H1 (cell line): ENCODE measurements around the gene EEF1A2. TPM values are rescaled to one million over a fixed set of nuclear protein-coding genes. Genes with fewer than 3 reads are reported as not detected.

Experiments
- CREB1 ChIP-seq: IDR thresholded peaks from 2 replicates; pipeline ENCODE4 v1.6.1; 2012; ENCODE audit warnings: inconsistent platforms
- EP300 ChIP-seq, 2 experiments: IDR thresholded peaks; 1 replicate in 1 of 2; 2 replicates in 1 of 2; pipeline ENCODE4 v1.6.1; 2011 to 2012; ENCODE audit warnings: low read depth in 2 of 2, low read length in 2 of 2, mild to moderate bottlenecking in 2 of 2, borderline replicate concordance in 1 of 2, inconsistent platforms in 1 of 2, moderate library complexity in 1 of 2
- GABPA ChIP-seq: IDR thresholded peaks from 2 replicates; pipeline ENCODE4 v1.6.1; 2011; ENCODE audit warnings: mild to moderate bottlenecking, low read length, moderate library complexity, borderline replicate concordance; ENCODE audit not compliant: insufficient read depth
- RBBP5 ChIP-seq: IDR thresholded peaks from 2 replicates; pipeline ENCODE4 v1.7.1; 2012; ENCODE audit warnings: low read depth, mild to moderate bottlenecking, inconsistent platforms, low read length, moderate library complexity, borderline replicate concordance
- RFX5 ChIP-seq: IDR thresholded peaks from 2 replicates; pipeline ENCODE4 v1.6.1; 2011; ENCODE audit warnings: low read depth, low read length, improper control_type of control experiment, borderline replicate concordance
- SP2 ChIP-seq: IDR thresholded peaks from 2 replicates; pipeline ENCODE4 v1.6.1; 2012; ENCODE audit warnings: mild to moderate bottlenecking, low read length, inconsistent platforms
- SP4 ChIP-seq: IDR thresholded peaks from 2 replicates; pipeline ENCODE4 v1.6.1; 2012; ENCODE audit warnings: low read length, inconsistent platforms
- TAF1 ChIP-seq: IDR thresholded peaks from 2 replicates; pipeline ENCODE4 v1.6.1; 2011; ENCODE audit warnings: mild to moderate bottlenecking, low read depth, low read length
- polyA plus RNA-seq, 7 experiments: library from polyadenylated mRNA; depleted of rRNA in 3 of 7; stranded (reverse) in 5 of 7; unstranded in 2 of 7; fragments of >200 nt in 5 of 7; fragments of 200-250 nt in 2 of 7; gene quantifications; 1 replicate in 5 of 7; 2 replicates in 1 of 7; 4 replicates in 1 of 7; pipeline versions ENCODE4 v1.2.1 to v1.2.3, GENCODE V29; 2011 to 2013; ENCODE audit warnings: missing spikeins in 2 of 7, mixed read lengths in 2 of 7
- total RNA-seq: library from RNA; stranded (reverse); fragmentation: NEBNext Ultra II Directional; extraction: Animal tissue kit (Norgen Biotek cat#: 25700); gene quantifications from 2 replicates; pipeline ENCODE4 v1.2.1, GENCODE V29; 2021
- TF ChIP-seq, protein P1 (sequence below): fragments of 300-600 bp; sonication (generic); IDR thresholded peaks from 2 replicates; pipeline ENCODE4 v1.7.1; 2012; ENCODE audit warnings: low read length, moderate library complexity, mild to moderate bottlenecking, inconsistent platforms; ENCODE audit not compliant: insufficient replicate concordance
- TF ChIP-seq, protein P2 (sequence below): IDR thresholded peaks from 2 replicates; pipeline ENCODE4 v1.6.1; 2011; ENCODE audit warnings: low read length, improper control_type of control experiment

The EEF1A2 gene
- total and polyA plus RNA-seq, 2 of the 8 experiments (the other 6 are each of a cell fraction or from before 2014, with no cell fraction given): 7.4 to 25.8 TPM

- TF ChIP-seq, protein P1, sequence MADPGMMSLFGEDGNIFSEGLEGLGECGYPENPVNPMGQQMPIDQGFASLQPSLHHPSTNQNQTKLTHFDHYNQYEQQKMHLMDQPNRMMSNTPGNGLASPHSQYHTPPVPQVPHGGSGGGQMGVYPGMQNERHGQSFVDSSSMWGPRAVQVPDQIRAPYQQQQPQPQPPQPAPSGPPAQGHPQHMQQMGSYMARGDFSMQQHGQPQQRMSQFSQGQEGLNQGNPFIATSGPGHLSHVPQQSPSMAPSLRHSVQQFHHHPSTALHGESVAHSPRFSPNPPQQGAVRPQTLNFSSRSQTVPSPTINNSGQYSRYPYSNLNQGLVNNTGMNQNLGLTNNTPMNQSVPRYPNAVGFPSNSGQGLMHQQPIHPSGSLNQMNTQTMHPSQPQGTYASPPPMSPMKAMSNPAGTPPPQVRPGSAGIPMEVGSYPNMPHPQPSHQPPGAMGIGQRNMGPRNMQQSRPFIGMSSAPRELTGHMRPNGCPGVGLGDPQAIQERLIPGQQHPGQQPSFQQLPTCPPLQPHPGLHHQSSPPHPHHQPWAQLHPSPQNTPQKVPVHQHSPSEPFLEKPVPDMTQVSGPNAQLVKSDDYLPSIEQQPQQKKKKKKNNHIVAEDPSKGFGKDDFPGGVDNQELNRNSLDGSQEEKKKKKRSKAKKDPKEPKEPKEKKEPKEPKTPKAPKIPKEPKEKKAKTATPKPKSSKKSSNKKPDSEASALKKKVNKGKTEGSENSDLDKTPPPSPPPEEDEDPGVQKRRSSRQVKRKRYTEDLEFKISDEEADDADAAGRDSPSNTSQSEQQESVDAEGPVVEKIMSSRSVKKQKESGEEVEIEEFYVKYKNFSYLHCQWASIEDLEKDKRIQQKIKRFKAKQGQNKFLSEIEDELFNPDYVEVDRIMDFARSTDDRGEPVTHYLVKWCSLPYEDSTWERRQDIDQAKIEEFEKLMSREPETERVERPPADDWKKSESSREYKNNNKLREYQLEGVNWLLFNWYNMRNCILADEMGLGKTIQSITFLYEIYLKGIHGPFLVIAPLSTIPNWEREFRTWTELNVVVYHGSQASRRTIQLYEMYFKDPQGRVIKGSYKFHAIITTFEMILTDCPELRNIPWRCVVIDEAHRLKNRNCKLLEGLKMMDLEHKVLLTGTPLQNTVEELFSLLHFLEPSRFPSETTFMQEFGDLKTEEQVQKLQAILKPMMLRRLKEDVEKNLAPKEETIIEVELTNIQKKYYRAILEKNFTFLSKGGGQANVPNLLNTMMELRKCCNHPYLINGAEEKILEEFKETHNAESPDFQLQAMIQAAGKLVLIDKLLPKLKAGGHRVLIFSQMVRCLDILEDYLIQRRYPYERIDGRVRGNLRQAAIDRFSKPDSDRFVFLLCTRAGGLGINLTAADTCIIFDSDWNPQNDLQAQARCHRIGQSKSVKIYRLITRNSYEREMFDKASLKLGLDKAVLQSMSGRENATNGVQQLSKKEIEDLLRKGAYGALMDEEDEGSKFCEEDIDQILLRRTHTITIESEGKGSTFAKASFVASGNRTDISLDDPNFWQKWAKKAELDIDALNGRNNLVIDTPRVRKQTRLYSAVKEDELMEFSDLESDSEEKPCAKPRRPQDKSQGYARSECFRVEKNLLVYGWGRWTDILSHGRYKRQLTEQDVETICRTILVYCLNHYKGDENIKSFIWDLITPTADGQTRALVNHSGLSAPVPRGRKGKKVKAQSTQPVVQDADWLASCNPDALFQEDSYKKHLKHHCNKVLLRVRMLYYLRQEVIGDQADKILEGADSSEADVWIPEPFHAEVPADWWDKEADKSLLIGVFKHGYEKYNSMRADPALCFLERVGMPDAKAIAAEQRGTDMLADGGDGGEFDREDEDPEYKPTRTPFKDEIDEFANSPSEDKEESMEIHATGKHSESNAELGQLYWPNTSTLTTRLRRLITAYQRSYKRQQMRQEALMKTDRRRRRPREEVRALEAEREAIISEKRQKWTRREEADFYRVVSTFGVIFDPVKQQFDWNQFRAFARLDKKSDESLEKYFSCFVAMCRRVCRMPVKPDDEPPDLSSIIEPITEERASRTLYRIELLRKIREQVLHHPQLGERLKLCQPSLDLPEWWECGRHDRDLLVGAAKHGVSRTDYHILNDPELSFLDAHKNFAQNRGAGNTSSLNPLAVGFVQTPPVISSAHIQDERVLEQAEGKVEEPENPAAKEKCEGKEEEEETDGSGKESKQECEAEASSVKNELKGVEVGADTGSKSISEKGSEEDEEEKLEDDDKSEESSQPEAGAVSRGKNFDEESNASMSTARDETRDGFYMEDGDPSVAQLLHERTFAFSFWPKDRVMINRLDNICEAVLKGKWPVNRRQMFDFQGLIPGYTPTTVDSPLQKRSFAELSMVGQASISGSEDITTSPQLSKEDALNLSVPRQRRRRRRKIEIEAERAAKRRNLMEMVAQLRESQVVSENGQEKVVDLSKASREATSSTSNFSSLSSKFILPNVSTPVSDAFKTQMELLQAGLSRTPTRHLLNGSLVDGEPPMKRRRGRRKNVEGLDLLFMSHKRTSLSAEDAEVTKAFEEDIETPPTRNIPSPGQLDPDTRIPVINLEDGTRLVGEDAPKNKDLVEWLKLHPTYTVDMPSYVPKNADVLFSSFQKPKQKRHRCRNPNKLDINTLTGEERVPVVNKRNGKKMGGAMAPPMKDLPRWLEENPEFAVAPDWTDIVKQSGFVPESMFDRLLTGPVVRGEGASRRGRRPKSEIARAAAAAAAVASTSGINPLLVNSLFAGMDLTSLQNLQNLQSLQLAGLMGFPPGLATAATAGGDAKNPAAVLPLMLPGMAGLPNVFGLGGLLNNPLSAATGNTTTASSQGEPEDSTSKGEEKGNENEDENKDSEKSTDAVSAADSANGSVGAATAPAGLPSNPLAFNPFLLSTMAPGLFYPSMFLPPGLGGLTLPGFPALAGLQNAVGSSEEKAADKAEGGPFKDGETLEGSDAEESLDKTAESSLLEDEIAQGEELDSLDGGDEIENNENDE: no peak
- TF ChIP-seq SP2 (no peak), GABPA (no peak), CREB1 (no peak), EP300 (IDR thresholded peaks at IDR 0.05; ENCODE audit: borderline replicate concordance in 1 of 2, low read depth in 2 of 2, low read length in 2 of 2) (no peak), SP4 (no peak), RBBP5 (no peak), RFX5 (no peak), TAF1 (no peak)
- TF ChIP-seq, protein P2, sequence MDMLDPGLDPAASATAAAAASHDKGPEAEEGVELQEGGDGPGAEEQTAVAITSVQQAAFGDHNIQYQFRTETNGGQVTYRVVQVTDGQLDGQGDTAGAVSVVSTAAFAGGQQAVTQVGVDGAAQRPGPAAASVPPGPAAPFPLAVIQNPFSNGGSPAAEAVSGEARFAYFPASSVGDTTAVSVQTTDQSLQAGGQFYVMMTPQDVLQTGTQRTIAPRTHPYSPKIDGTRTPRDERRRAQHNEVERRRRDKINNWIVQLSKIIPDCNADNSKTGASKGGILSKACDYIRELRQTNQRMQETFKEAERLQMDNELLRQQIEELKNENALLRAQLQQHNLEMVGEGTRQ: no peak
Observed at GRCh38 chr20:63507083-63507743, 8.3 kb upstream of the EEF1A2 start (continued).
